Measurements from ENCODE around the gene NIT2.
"Not testable (repeated sequence)": the region's sequence is repeated elsewhere in the genome, so short reads cannot be mapped to it uniquely, and the experiment has no call there.

Gene NIT2

GRCh38 chr3:100335434-100335833, 877 bp downstream of the NIT2 start:
- peak; percentile 45 for DNase-seq (ENCODE audit: low read depth)
- H3K4me3 ChIP-seq (ENCODE audit: low read length) = peak overlapping the region; percentile 74
- TF ChIP-seq CTCF (IDR thresholded peaks at IDR 0.05; ENCODE audit: insufficient read depth, low read depth, low read length, missing control alignments) = no peak

- not testable (repeated sequence) for H3K4me3 ChIP-seq (ENCODE audit: low read length); DNase-seq (ENCODE audit: low read depth)
Observed at GRCh38 chr3:100336229-100336628, 1.7 kb downstream of the NIT2 start.

GRCh38 chr3:100338911-100339310, 4.4 kb downstream of the NIT2 start:
- no peak overlapping the region for H3K4me3 ChIP-seq (ENCODE audit: low read length)
- no peak for TF ChIP-seq CTCF (IDR thresholded peaks at IDR 0.05; ENCODE audit: insufficient read depth, low read depth, low read length, missing control alignments)
- no peak for DNase-seq (ENCODE audit: low read depth)

- no peak for TF ChIP-seq CTCF (IDR thresholded peaks at IDR 0.05; ENCODE audit: insufficient read depth, low read depth, low read length, missing control alignments)
Observed at GRCh38 chr3:100339786-100340185, 5.2 kb downstream of the NIT2 start.

GRCh38 chr3:100340527-100340926, 6.0 kb downstream of the NIT2 start:
- no peak for DNase-seq (ENCODE audit: low read depth)
- no peak for TF ChIP-seq CTCF (IDR thresholded peaks at IDR 0.05; ENCODE audit: insufficient read depth, low read depth, low read length, missing control alignments)
- no peak overlapping the region for H3K4me3 ChIP-seq (ENCODE audit: low read length)

More at GRCh38 chr3:100339786-100340185, 5.2 kb downstream of the NIT2 start:
- no peak for DNase-seq (ENCODE audit: low read depth)
- H3K4me3 ChIP-seq (ENCODE audit: low read length) = no peak overlapping the region

- no peak for DNase-seq (ENCODE audit: low read depth)
- TF ChIP-seq CTCF (IDR thresholded peaks at IDR 0.05; ENCODE audit: insufficient read depth, low read depth, low read length, missing control alignments) = no peak
- no peak overlapping the region for H3K4me3 ChIP-seq (ENCODE audit: low read length)
Observed at GRCh38 chr3:100348727-100349126, 14.2 kb downstream of the NIT2 start.

- not testable (repeated sequence) for DNase-seq (ENCODE audit: low read depth); H3K4me3 ChIP-seq (ENCODE audit: low read length)
Observed at GRCh38 chr3:100351770-100352169, 17.2 kb downstream of the NIT2 start.

- peak; percentile 52 for DNase-seq (ENCODE audit: low read depth)
- no peak for TF ChIP-seq CTCF (IDR thresholded peaks at IDR 0.05; ENCODE audit: insufficient read depth, low read depth, low read length, missing control alignments)
- H3K4me3 ChIP-seq (ENCODE audit: low read length) = no peak overlapping the region
Observed at GRCh38 chr3:100352296-100353231, 18.0 kb downstream of the NIT2 start.
